Suprapubic skin (tissue), 4 donors: ENCODE results near the gene GALNT15. TPM values are rescaled to one million over a fixed set of nuclear protein-coding genes. Genes with fewer than 3 reads are reported as not detected.
A peak's percentile ranks its signal among the peaks of the same experiment; 100 is the strongest.

ENCODE experiments used
- DNase-seq, 2 donors: peaks; one replicate each; pipeline ENCODE4 v3.0.0-alpha.2; 2019; ENCODE audit warnings: low spot score in 2 of 2
- H3K27ac ChIP-seq: fragments of 200-600 bp; sonication (generic); one replicate; pipeline ENCODE4 v1.5.1; 2019
- H3K27me3 ChIP-seq: fragments of 200-600 bp; sonication (generic); one replicate; pipeline ENCODE4 v1.5.1; 2019
- H3K36me3 ChIP-seq: fragments of 200-600 bp; sonication (generic); one replicate; pipeline ENCODE4 v1.5.1; 2019
- H3K4me1 ChIP-seq: fragments of 200-600 bp; sonication (generic); one replicate; pipeline ENCODE4 v1.5.1; 2019
- H3K4me3 ChIP-seq: fragments of 200-600 bp; sonication (generic); one replicate; pipeline ENCODE4 v1.5.1; 2019; ENCODE audit warnings: mild to moderate bottlenecking
- H3K9me3 ChIP-seq: fragments of 200-600 bp; sonication (generic); one replicate; pipeline ENCODE4 v1.5.1; 2019
- CTCF ChIP-seq, 2 donors: fragments of 200-600 bp in 1 of 2; fragments of 450-650 bp in 1 of 2; sonication (generic) in 1 of 2; IDR thresholded peaks; one replicate each; pipeline ENCODE4 v1.5.1; 2016 to 2019; ENCODE audit warnings: antibody characterized with exemption in 2 of 2, mild to moderate bottlenecking in 1 of 2, moderate library complexity in 1 of 2
- EP300 ChIP-seq: sonication (generic); formaldehyde crosslinking; IDR thresholded peaks from one replicate; pipeline ENCODE4 v1.6.1; 2017; ENCODE audit warnings: antibody characterized with exemption
- POLR2A ChIP-seq, 2 donors: fragments of 450-650 bp; IDR thresholded peaks; one replicate each; pipeline ENCODE4 v1.6.1; 2017; ENCODE audit warnings: antibody characterized with exemption in 2 of 2, mild to moderate bottlenecking in 2 of 2, moderate library complexity in 2 of 2
- POLR2AphosphoS5 ChIP-seq, 3 donors: sonication (generic); formaldehyde crosslinking; IDR thresholded peaks; one replicate each; pipeline ENCODE4 v1.6.1; 2017; ENCODE audit warnings: antibody characterized with exemption in 3 of 3
- WGBS: methylation state at CpG from one replicate; pipeline ENCODE4 v1.1.5; 2018; 5-methylcytosine and 5-hydroxymethylcytosine counted together
- total RNA-seq, 4 donors: library from RNA; depleted of rRNA; stranded (reverse); fragments of >200 nt; gene quantifications; one replicate each; pipeline ENCODE4 v1.1.0, GENCODE V29; 2016

GALNT15 gene
- total RNA-seq, 4 donors from 2014 or later: 15.5 to 113 (median 49.1) TPM

GRCh38 chr3:16174026-16174355 is 489 bp upstream of the GALNT15 start:
- Histone ChIP-seq H3K27ac (peak overlapping the region; percentile 62), H3K4me1 (peaks cover 19% of the 10 kb centered on the region), H3K27me3 (no peaks in the 10 kb centered on the region), H3K9me3 (no peaks in the 10 kb centered on the region), H3K4me3 (peak overlapping the region; percentile 53), H3K36me3 (no peaks in the 10 kb centered on the region)
- 27% methylated on average over 1 of the region's 1 CpG for WGBS
- no peak for DNase-seq
- TF ChIP-seq POLR2AphosphoS5 (IDR thresholded peaks at IDR 0.05): no peak
- TF ChIP-seq POLR2A (IDR thresholded peaks at IDR 0.05): no peak
- no peak for TF ChIP-seq CTCF (IDR thresholded peaks at IDR 0.05)
- TF ChIP-seq EP300: no peak

- 63% methylated on average over 16 of the region's 19 CpGs for WGBS
- Histone ChIP-seq H3K36me3 (no peaks in the 10 kb centered on the region), H3K27ac (peak overlapping the region; percentile 75), H3K27me3 (no peaks in the 10 kb centered on the region), H3K9me3 (no peaks in the 10 kb centered on the region), H3K4me3 (peak overlapping the region; percentile 53), H3K4me1 (peaks cover 24% of the 10 kb centered on the region)
- DNase-seq: no peak
- TF ChIP-seq CTCF (IDR thresholded peaks at IDR 0.05) (no peak), POLR2A (IDR thresholded peaks at IDR 0.05) (no peak), POLR2AphosphoS5 (IDR thresholded peaks at IDR 0.05) (no peak), EP300 (no peak)
Observed at GRCh38 chr3:16174976-16175901, 759 bp downstream of the GALNT15 start.

DNA sequence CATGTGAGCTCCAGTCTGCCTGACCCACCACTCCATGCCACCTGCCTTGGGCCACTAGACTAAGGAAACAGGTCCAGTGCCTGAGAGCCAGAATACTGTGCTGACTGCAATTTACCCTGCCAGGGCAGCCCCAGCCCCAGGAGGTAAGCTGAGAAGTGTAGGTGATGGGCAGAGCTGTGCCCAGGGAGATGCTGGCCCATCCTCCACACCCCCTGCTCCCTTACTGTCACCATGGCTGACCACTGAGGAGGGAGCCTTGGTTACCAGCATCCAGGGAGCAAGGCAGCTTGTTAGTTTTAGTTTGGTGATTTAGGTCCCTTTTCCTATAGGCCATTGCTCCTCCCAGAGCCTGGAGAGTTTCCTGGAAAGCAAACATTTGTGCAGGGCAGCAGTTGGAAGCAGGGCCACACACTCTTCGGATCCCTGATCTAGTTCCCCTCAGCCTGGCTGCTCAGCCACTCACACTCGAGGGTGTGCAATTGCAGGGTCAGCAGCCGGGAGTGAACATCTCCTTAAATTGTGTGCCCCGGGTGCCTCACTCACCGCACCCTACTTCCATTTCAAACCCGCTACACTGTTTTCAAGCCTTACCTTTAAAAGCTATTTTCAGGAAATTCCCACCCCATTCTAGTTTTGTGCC is 2.0 kb downstream of the GALNT15 start:
- 72% methylated on average over 6 of the region's 6 CpGs for WGBS
- DNase-seq: no peak
- Histone ChIP-seq H3K4me1 (peaks cover 33% of the 10 kb centered on the region), H3K9me3 (no peaks in the 10 kb centered on the region), H3K27ac (peak overlapping the region; percentile 75), H3K27me3 (no peaks in the 10 kb centered on the region), H3K4me3 (peak overlapping the region; percentile 53), H3K36me3 (no peaks in the 10 kb centered on the region)
- no peak for TF ChIP-seq CTCF (IDR thresholded peaks at IDR 0.05)

DNA sequence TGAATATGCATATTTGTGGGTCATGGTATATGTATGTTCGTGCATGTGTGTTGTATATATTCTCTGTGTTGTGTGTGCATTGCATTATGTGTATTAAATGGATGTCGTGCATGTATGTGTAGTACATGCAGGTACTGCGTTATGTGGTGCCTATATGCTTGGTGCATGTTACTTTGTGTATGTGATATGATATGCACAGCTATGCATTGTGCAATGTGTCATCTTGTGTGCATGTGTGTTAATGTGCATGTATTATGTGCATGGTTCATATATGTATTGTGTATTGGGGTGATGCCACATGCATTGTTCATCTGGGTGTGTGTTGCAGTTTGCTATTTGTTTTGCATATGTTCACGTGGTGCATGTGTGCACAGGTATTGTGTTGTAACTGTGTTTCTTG is 2.9 kb downstream of the GALNT15 start:
- no peaks in the 10 kb centered on the region for H3K36me3 ChIP-seq
- WGBS: 90% methylated on average over 4 of the region's 4 CpGs
- H3K27me3 ChIP-seq: no peaks in the 10 kb centered on the region
- H3K9me3 ChIP-seq: no peaks in the 10 kb centered on the region
- TF ChIP-seq CTCF (IDR thresholded peaks at IDR 0.05): no peak
- TF ChIP-seq POLR2A (IDR thresholded peaks at IDR 0.05): no peak
- TF ChIP-seq EP300: no peak
- no peak for TF ChIP-seq POLR2AphosphoS5 (IDR thresholded peaks at IDR 0.05)
- H3K27ac ChIP-seq: peak overlapping the region; percentile 75
- peaks cover 40% of the 10 kb centered on the region for H3K4me1 ChIP-seq
- H3K4me3 ChIP-seq: peak overlapping the region; percentile 53
- DNase-seq: no peak

DNA sequence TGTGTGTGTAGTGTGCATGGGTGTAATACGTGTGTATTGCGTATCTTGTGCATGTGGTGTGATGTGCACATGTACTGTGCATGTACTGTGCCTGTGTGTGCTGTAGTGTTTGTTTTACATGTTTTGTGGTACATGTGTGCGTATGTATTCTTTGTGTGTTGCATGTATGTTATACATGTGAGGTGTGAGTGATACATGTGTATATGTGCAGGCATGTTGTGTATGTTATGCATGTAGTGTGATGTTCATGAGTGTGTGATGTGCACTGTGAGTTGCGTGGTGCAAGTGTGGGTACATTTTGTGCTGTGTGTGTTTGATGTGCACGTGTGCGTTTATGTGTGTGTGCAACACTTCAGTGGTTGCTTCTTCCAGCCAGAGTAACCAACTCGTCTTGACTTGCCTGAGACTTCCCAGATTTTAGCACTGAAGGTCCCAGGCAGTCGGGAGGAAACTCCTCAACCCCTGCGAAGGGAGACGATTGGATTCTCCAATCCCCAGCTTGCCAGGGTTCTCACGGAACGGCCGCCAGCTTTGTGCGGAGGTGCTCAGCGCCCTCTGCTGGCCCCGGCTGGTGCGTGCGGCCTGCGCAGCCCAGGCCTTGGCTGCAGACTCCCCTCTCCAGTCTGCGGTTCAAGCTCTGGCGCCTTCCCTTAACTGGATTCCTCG is 3.6 kb downstream of the GALNT15 start:
- no peaks in the 10 kb centered on the region for H3K36me3 ChIP-seq
- peak; percentile 90 to 97 for TF ChIP-seq CTCF (IDR thresholded peaks at IDR 0.05)
- peak in 2 of 3 donors; percentile 42 to 75 for TF ChIP-seq POLR2AphosphoS5 (IDR thresholded peaks at IDR 0.05)
- TF ChIP-seq EP300: no peak
- TF ChIP-seq POLR2A (IDR thresholded peaks at IDR 0.05): peak in 1 of 2 donors; percentile 52
- H3K9me3 ChIP-seq: no peaks in the 10 kb centered on the region
- 24% methylated on average over 14 of the region's 22 CpGs for WGBS
- peak; percentile 85 to 89 for DNase-seq
- H3K4me1 ChIP-seq: peaks cover 47% of the 10 kb centered on the region
- H3K4me3 ChIP-seq: peak overlapping the region; percentile 53
- H3K27ac ChIP-seq: no peak overlapping the region
- H3K27me3 ChIP-seq: no peaks in the 10 kb centered on the region
